SK-N-SH treated with all-trans-retinoic acid at 6 μM for 48 hours (cell line): ENCODE results near the gene AVPR1A.

Experiments
- CSDC2 ChIP-seq: fragments of 250-450 bp; sonication (Bioruptor Pico); IDR thresholded peaks from 2 replicates; pipeline ENCODE4 v1.5.0; 2020; ENCODE audit warnings: mild to moderate bottlenecking, moderate library complexity
- TF ChIP-seq, protein P1 (sequence below): fragments of 250-450 bp; sonication (Bioruptor Pico); IDR thresholded peaks from 2 replicates; pipeline ENCODE4 v1.5.0; 2020; ENCODE audit warnings: mild to moderate bottlenecking, moderate library complexity

- no peak for TF ChIP-seq CSDC2 (CRISPR knock-in tag)
- TF ChIP-seq, protein P1, sequence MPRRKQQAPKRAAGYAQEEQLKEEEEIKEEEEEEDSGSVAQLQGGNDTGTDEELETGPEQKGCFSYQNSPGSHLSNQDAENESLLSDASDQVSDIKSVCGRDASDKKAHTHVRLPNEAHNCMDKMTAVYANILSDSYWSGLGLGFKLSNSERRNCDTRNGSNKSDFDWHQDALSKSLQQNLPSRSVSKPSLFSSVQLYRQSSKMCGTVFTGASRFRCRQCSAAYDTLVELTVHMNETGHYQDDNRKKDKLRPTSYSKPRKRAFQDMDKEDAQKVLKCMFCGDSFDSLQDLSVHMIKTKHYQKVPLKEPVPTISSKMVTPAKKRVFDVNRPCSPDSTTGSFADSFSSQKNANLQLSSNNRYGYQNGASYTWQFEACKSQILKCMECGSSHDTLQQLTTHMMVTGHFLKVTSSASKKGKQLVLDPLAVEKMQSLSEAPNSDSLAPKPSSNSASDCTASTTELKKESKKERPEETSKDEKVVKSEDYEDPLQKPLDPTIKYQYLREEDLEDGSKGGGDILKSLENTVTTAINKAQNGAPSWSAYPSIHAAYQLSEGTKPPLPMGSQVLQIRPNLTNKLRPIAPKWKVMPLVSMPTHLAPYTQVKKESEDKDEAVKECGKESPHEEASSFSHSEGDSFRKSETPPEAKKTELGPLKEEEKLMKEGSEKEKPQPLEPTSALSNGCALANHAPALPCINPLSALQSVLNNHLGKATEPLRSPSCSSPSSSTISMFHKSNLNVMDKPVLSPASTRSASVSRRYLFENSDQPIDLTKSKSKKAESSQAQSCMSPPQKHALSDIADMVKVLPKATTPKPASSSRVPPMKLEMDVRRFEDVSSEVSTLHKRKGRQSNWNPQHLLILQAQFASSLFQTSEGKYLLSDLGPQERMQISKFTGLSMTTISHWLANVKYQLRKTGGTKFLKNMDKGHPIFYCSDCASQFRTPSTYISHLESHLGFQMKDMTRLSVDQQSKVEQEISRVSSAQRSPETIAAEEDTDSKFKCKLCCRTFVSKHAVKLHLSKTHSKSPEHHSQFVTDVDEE = no peak
Measured at GRCh38 chr12:63196168-63196567, 45.2 kb upstream of the AVPR1A start.
